Tibial artery (tissue), 4 donors: ENCODE measurements around the gene AIP.

Experiments
- DNase-seq, 2 donors: peaks; one replicate each; pipeline ENCODE4 v3.0.0-alpha.2; 2019
- H3K27ac ChIP-seq, 2 donors: fragments of 200-600 bp; sonication (generic) in 1 of 2; 1 replicate in 1 of 2; 2 replicates in 1 of 2; pipeline ENCODE4 v1.5.1; 2018 to 2019; ENCODE audit warnings: mild to moderate bottlenecking in 1 of 2
- H3K27me3 ChIP-seq, 2 donors: fragments of 200-600 bp; sonication (generic) in 1 of 2; one replicate each; pipeline versions ENCODE4 v1.5.1 to v1.6.0; 2016 to 2019
- H3K36me3 ChIP-seq, 3 donors: fragments of 200-600 bp; sonication (generic) in 2 of 3; one replicate each; pipeline ENCODE4 v1.5.1; 2016 to 2019; ENCODE audit warnings: mild to moderate bottlenecking in 2 of 3
- H3K4me1 ChIP-seq, 4 donors: fragments of 200-600 bp; sonication (generic) in 2 of 4; 1 replicate in 3 of 4; 2 replicates in 1 of 4; pipeline ENCODE4 v1.5.1; 2016 to 2019
- H3K4me3 ChIP-seq, 2 donors: fragments of 200-600 bp; sonication (generic) in 1 of 2; 1 replicate in 1 of 2; 2 replicates in 1 of 2; pipeline ENCODE4 v1.5.1; 2018 to 2019; ENCODE audit warnings: mild to moderate bottlenecking in 2 of 2
- H3K9me3 ChIP-seq, 3 donors: fragments of 200-600 bp; sonication (generic) in 1 of 3; one replicate each; pipeline ENCODE4 v1.5.1; 2016 to 2019
- CTCF ChIP-seq, 2 experiments: fragments of 200-600 bp in 1 of 2; fragments of 450-650 bp in 1 of 2; IDR thresholded peaks; one replicate each; pipeline ENCODE4 v1.5.1; 2017 to 2019; ENCODE audit warnings: antibody characterized with exemption in 2 of 2, mild to moderate bottlenecking in 1 of 2, moderate library complexity in 1 of 2
- intact Hi-C: fragments of 100-400 bp; cut with DNase I; formaldehyde crosslinking; loops from one replicate; pipeline ENCODE4 v1.15.0; 2023; ENCODE audit warnings: low total_unique reads

Gene AIP

DNA sequence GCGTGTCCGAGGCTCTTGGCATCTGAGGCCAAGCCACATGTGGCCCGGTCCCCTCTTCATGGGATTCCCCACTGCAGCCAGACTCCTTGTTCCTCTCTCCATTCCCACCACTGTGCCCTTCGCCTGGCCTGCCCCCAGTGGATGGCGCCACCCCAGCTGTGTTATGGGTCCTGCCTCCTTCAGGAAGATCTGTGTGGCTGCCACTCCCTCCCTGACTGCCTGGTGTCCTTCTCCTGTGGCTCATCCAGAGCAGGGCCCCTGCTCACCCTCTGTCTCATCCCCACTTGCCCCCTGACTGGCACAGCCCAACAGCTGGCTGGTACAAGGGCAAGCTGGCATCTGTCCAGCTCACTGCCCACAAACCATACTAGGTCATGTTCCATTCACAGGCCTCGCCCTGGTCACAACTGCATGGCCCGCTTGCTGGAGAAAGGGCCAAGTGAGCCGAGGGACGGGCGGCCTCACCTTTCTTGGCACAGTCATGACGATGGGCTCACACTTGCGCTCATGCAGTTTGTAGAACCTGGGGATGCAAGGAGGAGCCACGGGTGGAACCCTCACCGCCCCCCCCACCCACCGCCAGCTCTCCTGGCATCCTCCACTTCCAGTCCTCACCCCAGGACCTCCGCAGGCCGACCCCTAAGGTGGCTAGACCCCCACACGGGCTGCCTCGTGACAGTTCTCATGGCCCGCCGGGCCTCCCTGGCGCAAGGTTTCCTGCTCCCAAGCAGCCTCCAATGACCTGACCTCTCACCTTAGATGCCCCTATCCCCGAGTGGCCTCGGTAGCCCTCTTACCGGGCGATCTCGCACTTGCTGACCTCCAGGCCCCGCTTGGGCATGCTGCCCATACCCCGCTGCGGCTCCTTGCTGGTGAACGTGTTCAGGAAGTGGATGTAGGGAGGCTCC lies 43.3 kb upstream of the AIP start:
- peak in 1 of 2 donors; percentile 84 for DNase-seq
- Histone ChIP-seq H3K27ac (peak overlapping the region; percentile 51 to 64), H3K36me3 (peaks cover 0 to 77% (median 55%) of the 10 kb centered on the region in 3 donors), H3K27me3 (no peaks in the 10 kb centered on the region), H3K4me1 (peaks cover 0 to 68% (median 40%) of the 10 kb centered on the region in 4 donors), H3K9me3 (no peaks in the 10 kb centered on the region), H3K4me3 (no peak overlapping the region)
- TF ChIP-seq CTCF (IDR thresholded peaks at IDR 0.05): no peak
- intact Hi-C loops: no loop called here

DNA sequence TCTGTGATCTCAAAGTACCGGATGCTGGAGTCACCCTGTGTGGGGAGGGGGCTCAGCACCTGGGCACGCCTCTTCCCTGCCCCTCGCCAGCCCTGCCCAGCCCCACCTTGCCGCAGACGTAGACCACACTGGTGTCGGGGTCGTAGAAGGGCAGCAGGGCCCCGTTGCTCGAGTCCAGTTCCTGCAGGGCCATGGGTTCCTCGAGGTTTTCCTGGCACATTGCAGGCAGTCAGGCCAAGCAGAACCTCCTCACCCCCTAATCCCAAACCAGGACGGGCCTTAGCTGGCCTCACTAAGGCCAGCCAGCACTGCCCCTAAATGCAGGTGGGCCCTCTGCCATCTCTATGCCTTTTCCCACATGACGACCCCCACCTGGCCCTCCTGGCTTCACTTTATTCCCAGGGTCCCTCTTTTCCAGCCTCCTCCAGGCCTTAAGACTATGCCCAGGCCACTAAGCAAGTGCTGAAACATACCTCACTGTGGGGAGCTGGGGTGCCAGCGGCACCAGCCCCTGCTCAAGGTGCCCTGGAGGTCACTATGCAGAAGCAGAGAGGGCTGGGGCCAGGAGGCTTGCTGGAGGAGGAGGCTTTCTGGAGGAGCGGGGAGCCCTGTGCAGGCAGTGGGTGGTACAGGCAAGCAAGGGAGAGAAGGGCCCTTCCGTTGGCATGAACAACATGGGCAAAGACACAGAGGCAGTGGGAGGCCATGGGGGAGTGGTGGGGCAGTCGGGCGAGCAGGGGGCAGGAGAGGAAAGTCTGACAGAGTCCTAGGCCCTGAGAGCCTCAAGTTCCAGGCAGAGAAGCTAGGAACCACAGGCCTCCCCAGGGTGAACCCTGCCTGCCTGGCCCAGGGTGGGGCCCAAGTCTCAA lies 42.4 kb upstream of the AIP start:
- H3K27ac ChIP-seq: peak overlapping the region; percentile 51 to 64
- H3K4me3 ChIP-seq: no peak overlapping the region
- no peak for TF ChIP-seq CTCF (IDR thresholded peaks at IDR 0.05)
- H3K27me3 ChIP-seq: no peaks in the 10 kb centered on the region
- peaks cover 0 to 68% (median 47%) of the 10 kb centered on the region in 3 donors for H3K36me3 ChIP-seq
- DNase-seq: no peak
- intact Hi-C loops: no loop called here
- no peaks in the 10 kb centered on the region for H3K9me3 ChIP-seq
- peaks cover 0 to 69% (median 39%) of the 10 kb centered on the region in 4 donors for H3K4me1 ChIP-seq

GRCh38 chr11:67441098-67441563 lies 41.7 kb upstream of the AIP start:
- Histone ChIP-seq H3K27me3 (no peaks in the 10 kb centered on the region), H3K9me3 (no peaks in the 10 kb centered on the region), H3K4me3 (no peak overlapping the region), H3K4me1 (peaks cover 0 to 63% (median 34%) of the 10 kb centered on the region in 4 donors), H3K36me3 (peaks cover 0 to 61% (median 40%) of the 10 kb centered on the region in 3 donors), H3K27ac (no peak overlapping the region)
- intact Hi-C loops: no loop called here
- no peak for TF ChIP-seq CTCF (IDR thresholded peaks at IDR 0.05)
- no peak for DNase-seq

DNA sequence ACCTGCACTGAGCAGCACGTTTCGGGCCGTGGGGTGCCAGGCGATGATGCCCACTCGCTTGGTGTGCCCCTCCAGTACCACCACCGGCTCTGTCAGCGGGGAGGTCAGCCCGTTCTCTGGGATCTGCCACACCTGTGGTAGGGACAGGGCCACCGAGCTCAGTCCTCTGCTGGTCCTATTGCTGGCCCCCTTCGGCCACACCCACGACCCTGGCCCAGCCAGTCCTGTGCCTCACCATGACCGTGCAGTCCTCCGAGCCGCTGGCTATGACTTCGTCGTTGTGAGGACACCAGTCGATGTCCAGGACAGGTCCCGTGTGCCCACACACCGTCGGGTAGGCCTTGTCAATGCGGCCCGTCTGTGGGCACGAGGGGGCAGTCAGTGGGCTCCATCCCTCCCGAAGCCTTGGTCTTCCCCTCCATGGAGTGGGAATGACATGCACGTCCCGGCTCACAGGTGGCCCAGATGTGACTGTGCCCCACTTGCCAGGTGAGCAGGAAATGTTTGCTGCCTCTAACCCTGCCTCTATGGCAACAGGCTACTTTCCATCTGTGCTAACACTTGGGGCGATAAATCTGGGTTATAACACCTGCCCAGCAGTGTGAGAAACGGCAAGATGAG lies 41.0 kb upstream of the AIP start:
- H3K4me3 ChIP-seq: no peak overlapping the region
- TF ChIP-seq CTCF (IDR thresholded peaks at IDR 0.05): no peak
- no peaks in the 10 kb centered on the region for H3K27me3 ChIP-seq
- peaks cover 0 to 56% (median 30%) of the 10 kb centered on the region in 4 donors for H3K4me1 ChIP-seq
- H3K36me3 ChIP-seq: peaks cover 0 to 54% (median 38%) of the 10 kb centered on the region in 3 donors
- DNase-seq: peak in 1 of 2 donors; percentile 68
- no peaks in the 10 kb centered on the region for H3K9me3 ChIP-seq
- H3K27ac ChIP-seq: peak overlapping the region; percentile 96 to 98
- intact Hi-C loops: loop anchor here (2.0 kb wide), 1 partner anchor 23 kb away; no protein-coding TSS in a partner anchor
